Activated CD4-positive, CD25-positive, alpha-beta regulatory T cell treated with anti-CD3 and anti-CD28 coated beads, Interleukin-2, amount 50 U/mL, for 16 hours (primary cell): ENCODE measurements around the gene RRAS2.
A peak's percentile ranks its signal among the peaks of the same experiment; 100 is the strongest.
"Not testable (repeated sequence)": the region's sequence is repeated elsewhere in the genome, so short reads cannot be mapped to it uniquely, and the experiment has no call there.

Source experiments
- DNase-seq: peaks from one replicate; pipeline ENCODE4 v3.0.0-alpha.2; 2020; ENCODE audit warnings: low read depth, low spot score

RRAS2 gene

GRCh38 chr11:14358729-14359439 is at the start of gene RRAS2:
TSS of gene RRAS2 (minus strand) at chr11:14359183. CDS start at chr11:14358870, 313 bp downstream.
- peak; percentile 26 for DNase-seq

GRCh38 chr11:14408612-14409011 is 49.6 kb upstream of the RRAS2 start:
- DNase-seq = no peak

- DNase-seq = not testable (repeated sequence)
Observed at GRCh38 chr11:14406116-14406515, 47.1 kb upstream of the RRAS2 start.

GRCh38 chr11:14403528-14403927 is 44.5 kb upstream of the RRAS2 start:
- not testable (repeated sequence) for DNase-seq

GRCh38 chr11:14399087-14399486 is 40.1 kb upstream of the RRAS2 start:
- DNase-seq = no peak

GRCh38 chr11:14396273-14396672 is 37.3 kb upstream of the RRAS2 start:
- no peak for DNase-seq

GRCh38 chr11:14393889-14394288 is 34.9 kb upstream of the RRAS2 start:
- no peak for DNase-seq

GRCh38 chr11:14393129-14393528 is 34.1 kb upstream of the RRAS2 start:
- no peak for DNase-seq

GRCh38 chr11:14390669-14391068 is 31.7 kb upstream of the RRAS2 start:
- no peak for DNase-seq

- DNase-seq = no peak
Observed at GRCh38 chr11:14388352-14388751, 29.4 kb upstream of the RRAS2 start.

- no peak for DNase-seq
Observed at GRCh38 chr11:14386895-14387480, 28.0 kb upstream of the RRAS2 start.

GRCh38 chr11:14386081-14386480 is 27.1 kb upstream of the RRAS2 start:
- DNase-seq = no peak

- DNase-seq = no peak
Observed at GRCh38 chr11:14384338-14384737, 25.4 kb upstream of the RRAS2 start.

- DNase-seq = no peak
Observed at GRCh38 chr11:14381968-14382367, 23.0 kb upstream of the RRAS2 start.

GRCh38 chr11:14380947-14381561 is 22.1 kb upstream of the RRAS2 start:
- no peak for DNase-seq

- no peak for DNase-seq
Observed at GRCh38 chr11:14380125-14380936, 21.3 kb upstream of the RRAS2 start.

- DNase-seq = no peak
Observed at GRCh38 chr11:14378171-14378570, 19.2 kb upstream of the RRAS2 start.

- no peak for DNase-seq
Observed at GRCh38 chr11:14376920-14377319, 17.9 kb upstream of the RRAS2 start.

GRCh38 chr11:14374922-14375830 is 16.2 kb upstream of the RRAS2 start:
- no peak for DNase-seq

GRCh38 chr11:14373941-14374646 is 15.1 kb upstream of the RRAS2 start:
- no peak for DNase-seq
